AG20443 (cell line): ENCODE measurements around the gene SOHLH1.

Source experiments
- DNase-seq: peaks from one replicate; pipeline ENCODE4 v3.0.0; 2012; ENCODE audit warnings: low spot score, mixed read lengths

The SOHLH1 gene

GRCh38 chr9:135701959-135702721 is 2.9 kb upstream of the SOHLH1 start, which contains the start of gene KCNT1:
Gene KCNT1, plus strand, starts transcription at chr9:135702185. Its CDS starts 74 bp downstream, at chr9:135702259.
- DNase-seq, result peak; percentile 96

- DNase-seq, result no peak
Measured at GRCh38 chr9:135701067-135701958, 2.0 kb upstream of the SOHLH1 start.

- no peak for DNase-seq
Measured at GRCh38 chr9:135700525-135700924, 1.2 kb upstream of the SOHLH1 start.

GRCh38 chr9:135698767-135699166 is 514 bp downstream of the SOHLH1 start:
- DNase-seq, result no peak

- no peak for DNase-seq
Measured at GRCh38 chr9:135698236-135698635, 1.0 kb downstream of the SOHLH1 start.

GRCh38 chr9:135697226-135697625 is 2.1 kb downstream of the SOHLH1 start:
- DNase-seq, result no peak

DNA sequence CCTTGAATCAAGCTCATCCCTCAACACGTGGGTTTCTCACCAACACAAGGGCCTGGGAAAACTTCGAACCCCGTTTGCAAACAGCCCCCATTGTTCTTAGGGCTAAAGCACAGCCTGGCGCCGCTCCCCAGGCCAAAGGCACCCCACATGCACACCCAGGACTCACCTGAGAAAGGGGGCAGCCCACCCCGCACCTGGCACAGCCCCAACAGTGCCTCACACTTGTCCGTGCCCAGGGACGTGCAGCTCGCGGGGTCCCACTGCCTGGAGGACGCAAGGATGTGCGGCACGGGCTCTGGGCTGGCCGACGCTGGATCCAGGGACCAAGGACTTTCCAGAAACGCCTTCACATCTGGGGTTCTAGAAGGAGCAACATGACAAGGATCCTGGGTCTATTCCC is 2.8 kb downstream of the SOHLH1 start:
- no peak for DNase-seq

- no peak for DNase-seq
Measured at GRCh38 chr9:135695642-135696041, 3.6 kb downstream of the SOHLH1 start.

- DNase-seq, result no peak
Measured at GRCh38 chr9:135695036-135695435, 4.2 kb downstream of the SOHLH1 start.

- no peak for DNase-seq
Measured at GRCh38 chr9:135694414-135694813, 4.9 kb downstream of the SOHLH1 start.

DNA sequence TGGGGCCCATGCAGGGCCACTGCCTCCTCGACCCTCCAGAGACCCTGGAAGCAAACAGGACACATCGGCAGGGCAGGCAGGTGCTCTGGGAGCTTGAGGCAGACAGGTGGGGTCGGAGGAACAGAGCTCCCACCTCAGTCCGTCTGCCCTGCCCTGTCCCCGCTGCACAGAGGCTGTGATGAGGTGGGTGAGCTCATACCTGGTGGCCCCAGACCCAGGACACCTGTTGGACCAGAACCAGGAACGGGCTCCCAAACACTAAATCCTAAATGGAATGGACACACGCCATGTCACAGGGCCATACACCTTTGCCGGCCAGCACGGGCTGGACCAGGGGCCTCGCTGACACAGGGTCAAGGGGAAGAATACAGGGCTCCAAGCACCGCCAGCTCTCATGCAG is 5.5 kb downstream of the SOHLH1 start:
- no peak for DNase-seq

DNA sequence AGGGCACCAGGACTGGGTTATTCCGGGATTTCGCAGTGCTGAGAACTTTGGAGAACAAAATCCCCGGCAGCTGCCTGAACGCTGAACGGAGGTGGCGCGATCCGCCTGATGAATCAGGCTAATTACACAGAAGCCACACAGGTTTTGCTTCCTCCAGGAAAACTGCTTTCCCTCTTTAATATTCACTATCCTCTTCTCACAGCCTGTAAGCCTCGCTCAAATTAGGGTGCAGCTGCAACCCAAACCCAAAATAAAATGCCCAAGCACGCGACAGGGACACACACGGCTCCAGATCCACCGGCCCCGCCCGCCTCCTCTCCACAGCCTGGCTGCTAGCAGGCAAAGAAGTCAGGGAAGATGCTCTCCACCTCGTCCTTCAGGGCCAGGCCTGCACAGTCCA is 6.0 kb downstream of the SOHLH1 start:
- no peak for DNase-seq

GRCh38 chr9:135692410-135692809 is 6.9 kb downstream of the SOHLH1 start:
- DNase-seq, result peak; percentile 47

DNA sequence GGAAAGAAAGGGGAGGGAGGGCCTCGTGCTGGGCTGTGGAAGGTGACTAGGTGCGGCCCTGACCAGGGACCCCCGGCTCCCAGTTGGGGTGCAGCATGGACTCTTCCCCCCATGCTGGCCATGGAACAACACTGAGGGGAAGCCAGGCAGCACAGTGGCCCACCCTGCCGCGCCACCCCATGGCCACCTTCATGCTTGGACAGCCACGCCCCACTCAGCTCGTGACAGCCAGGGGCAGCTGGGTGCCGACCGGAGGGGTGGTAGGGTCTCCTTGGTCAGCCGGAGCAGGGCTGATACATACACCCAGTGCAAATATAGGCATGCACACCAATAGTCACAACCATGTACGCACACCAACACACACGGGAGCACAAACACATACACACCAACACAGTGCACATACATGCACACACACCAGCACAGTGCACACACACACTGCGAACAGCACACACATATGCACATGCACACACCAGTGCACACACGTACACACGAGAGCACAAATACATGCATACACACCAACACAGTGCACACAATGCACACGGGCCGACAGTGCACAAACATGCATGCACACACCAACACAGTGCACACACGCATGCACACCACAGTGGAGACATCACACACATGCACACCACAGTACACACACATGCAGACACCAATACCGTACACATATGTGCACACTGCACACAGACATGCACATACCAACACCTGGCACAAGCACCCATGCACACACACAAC is 8.3 kb downstream of the SOHLH1 start:
- DNase-seq, result no peak

GRCh38 chr9:135689011-135689410 is 10.3 kb downstream of the SOHLH1 start:
- no peak for DNase-seq

DNA sequence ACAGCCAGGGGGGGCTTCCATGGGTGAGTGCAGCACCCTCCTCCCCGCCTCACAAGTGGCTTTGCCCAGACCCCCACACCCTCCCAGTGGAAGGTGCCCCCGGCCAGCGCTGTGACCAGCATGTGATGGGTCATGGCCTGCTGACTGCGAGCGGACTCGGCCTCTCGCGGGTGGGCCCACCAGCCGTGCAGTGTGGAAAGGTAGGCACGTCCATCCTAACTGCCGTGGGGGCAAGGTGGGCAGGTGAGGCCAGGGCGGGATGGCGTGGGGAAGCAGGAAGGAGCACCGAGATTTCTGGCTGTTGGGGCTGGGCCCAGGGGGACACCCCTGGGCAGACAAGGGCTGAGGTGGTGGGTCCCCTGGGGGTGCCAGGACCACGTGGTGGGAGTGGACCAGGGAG is 12.1 kb downstream of the SOHLH1 start:
- DNase-seq, result no peak

DNA sequence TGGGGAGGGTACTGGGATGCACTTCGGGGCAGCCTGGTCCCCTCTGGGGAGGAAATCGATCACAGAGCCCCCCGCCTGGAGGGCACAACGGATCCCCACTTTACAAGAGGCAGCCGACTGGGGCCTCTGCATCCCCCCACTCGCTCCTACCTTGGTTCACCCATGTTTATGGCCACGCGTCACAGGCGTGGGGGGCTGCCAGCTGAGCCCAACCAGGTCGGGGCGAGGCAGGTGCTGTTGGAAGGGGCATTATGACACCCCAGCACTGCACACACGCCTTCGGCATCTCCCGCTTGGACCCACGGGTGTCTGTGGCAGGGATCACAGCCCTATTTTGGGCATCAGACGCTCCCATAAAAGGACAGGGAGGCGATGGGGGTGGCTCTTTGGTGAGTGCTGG is 14.6 kb downstream of the SOHLH1 start:
- no peak for DNase-seq

DNA sequence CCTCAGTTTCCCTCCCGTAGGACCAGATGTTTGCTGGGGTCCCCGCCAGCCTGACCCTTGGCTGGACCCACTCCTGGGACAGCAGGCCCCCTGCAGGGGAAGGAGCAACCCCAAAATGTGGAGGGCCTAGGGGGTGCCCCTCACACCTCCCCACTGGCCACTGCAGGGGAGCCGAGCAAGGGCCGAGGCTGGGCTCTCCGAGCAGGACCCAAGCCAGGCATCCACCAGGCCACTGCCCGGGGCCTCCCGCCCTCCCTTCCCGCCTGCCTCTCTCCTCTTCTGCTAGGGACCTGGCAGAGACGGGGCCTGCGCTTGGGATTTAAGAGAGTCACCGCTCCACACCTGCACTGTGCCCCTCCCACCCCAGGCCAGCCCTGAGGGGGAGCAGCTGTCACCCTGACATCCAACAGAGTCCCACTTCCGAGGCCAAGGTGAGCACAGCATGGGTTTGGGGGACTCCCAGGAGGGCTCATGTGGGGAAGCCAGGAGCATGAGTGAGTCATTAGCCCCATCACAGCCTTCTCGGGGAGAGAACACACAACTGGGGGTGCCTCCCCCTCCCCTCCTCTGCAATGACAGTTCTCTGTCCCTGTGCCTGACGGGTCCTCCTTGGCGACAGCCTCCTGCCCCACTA is 15.8 kb downstream of the SOHLH1 start:
- no peak for DNase-seq

- DNase-seq, result no peak
Measured at GRCh38 chr9:135681161-135681560, 18.1 kb downstream of the SOHLH1 start.

DNA sequence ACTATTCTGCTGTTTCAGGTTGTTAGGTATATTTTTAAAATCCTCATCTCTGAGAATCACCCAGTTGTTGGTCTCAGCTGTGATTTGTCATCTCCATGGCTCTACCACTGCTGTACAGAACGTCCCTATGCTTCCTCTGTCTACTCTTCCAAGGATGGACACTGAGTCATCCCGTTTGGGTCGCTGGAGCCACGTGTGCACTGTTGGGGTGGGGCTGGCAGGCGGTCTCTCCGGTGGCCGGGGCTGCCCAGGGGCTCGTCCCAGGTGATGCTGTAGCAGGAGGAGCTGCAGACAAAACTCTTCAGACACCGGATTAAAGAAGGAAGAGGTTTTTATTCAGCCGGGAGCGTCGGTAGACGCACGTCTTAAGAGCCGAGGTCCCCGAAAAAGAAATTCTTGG is 19.2 kb downstream of the SOHLH1 start:
- DNase-seq, result no peak

GRCh38 chr9:135678236-135679017 is 20.9 kb downstream of the SOHLH1 start:
- DNase-seq, result no peak
